Measurements from ENCODE around the gene SMARCAD1. TPM values are rescaled to one million over a fixed set of nuclear protein-coding genes. Genes with fewer than 3 reads are reported as not detected.

SMARCAD1 gene
- total RNA-seq, 3 donors from 2014 or later (not counting 1 experiment from before 2014, with no cell fraction given) = 15.5 to 20.3 (median 15.9) TPM

DNA sequence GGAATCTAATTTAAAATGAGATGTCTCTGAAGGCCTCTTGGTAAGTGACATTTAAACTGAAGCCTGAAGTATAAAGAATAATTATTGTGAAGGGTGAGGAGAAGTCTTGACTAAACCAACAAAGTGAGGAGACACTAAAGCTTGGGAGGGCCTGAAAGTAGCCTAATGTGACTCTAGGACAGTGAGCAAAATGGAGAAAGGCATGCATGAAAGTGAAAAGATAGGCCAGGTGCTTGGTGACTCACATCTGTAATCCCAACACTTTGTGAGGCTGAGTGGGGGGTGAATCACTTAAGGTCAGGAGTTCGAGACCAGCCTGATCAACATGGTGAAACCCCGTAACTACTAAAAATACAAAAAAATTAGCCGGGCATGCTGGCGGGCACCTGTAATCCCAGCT lies 46.9 kb upstream of the SMARCAD1 start:
- no peaks in the 10 kb centered on the region for H3K36me3 Mint-ChIP-seq
- H3K4me1 Mint-ChIP-seq = no peaks in the 10 kb centered on the region
- ATAC-seq (no peak), DNase-seq (no peak)
- Histone ChIP-seq H3K27ac (ENCODE audit: low read length) (no peak overlapping the region), H3K36me3 (ENCODE audit: control insufficient read depth, insufficient read depth, low read length) (no peaks in the 10 kb centered on the region), H3K9me3 (ENCODE audit: control insufficient read depth, insufficient read depth, low read length) (no peaks in the 10 kb centered on the region), H3K4me1 (ENCODE audit: control insufficient read depth, insufficient read depth, low read length) (no peaks in the 10 kb centered on the region), H3K4me3 (ENCODE audit: low read length) (no peak overlapping the region), H3K27me3 (ENCODE audit: control insufficient read depth, insufficient read depth, low read length) (no peaks in the 10 kb centered on the region)
- TF ChIP-seq, protein P1, sequence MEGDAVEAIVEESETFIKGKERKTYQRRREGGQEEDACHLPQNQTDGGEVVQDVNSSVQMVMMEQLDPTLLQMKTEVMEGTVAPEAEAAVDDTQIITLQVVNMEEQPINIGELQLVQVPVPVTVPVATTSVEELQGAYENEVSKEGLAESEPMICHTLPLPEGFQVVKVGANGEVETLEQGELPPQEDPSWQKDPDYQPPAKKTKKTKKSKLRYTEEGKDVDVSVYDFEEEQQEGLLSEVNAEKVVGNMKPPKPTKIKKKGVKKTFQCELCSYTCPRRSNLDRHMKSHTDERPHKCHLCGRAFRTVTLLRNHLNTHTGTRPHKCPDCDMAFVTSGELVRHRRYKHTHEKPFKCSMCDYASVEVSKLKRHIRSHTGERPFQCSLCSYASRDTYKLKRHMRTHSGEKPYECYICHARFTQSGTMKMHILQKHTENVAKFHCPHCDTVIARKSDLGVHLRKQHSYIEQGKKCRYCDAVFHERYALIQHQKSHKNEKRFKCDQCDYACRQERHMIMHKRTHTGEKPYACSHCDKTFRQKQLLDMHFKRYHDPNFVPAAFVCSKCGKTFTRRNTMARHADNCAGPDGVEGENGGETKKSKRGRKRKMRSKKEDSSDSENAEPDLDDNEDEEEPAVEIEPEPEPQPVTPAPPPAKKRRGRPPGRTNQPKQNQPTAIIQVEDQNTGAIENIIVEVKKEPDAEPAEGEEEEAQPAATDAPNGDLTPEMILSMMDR (IDR thresholded peaks at IDR 0.05) = no peak
- no peak overlapping the region for H3K4me3 Mint-ChIP-seq
- WGBS (ENCODE audit: insufficient coverage) = 87% methylated on average over 3 of the region's 4 CpGs
- no peaks in the 10 kb centered on the region for H3K9me3 Mint-ChIP-seq
- intact Hi-C loops (cut with micrococcal nuclease) = no loop called here
- no peak overlapping the region for H3K27ac Mint-ChIP-seq
- no peaks in the 10 kb centered on the region for H3K27me3 Mint-ChIP-seq (ENCODE audit: low read depth in 2 of 2)

DNA sequence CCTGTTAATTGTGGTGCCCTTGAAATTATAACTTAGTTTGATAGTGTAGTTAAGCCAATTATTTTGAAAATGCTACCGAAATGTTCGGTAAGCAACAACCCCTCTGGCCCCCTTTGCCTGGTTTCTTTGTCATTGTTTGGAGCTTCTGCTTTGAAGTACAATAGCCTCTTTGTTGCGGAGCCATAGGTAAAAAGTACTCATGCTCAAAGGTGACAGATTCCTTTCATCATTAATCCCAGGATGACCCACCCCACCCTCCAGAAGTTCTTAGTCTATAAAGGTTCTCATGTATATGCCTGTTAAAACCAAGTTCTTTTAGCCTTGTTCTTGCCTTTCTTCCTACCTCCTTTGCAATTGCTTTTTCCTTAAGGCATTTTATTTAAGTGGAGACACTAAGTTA lies 42.4 kb upstream of the SMARCAD1 start:
- ATAC-seq (no peak), DNase-seq (no peak)
- Mint-ChIP-seq H3K4me1 (no peaks in the 10 kb centered on the region), H3K27me3 (ENCODE audit: low read depth in 2 of 2) (no peaks in the 10 kb centered on the region), H3K4me3 (no peak overlapping the region), H3K36me3 (no peaks in the 10 kb centered on the region), H3K27ac (no peak overlapping the region), H3K9me3 (peaks cover 0 to 2% of the 10 kb centered on the region in 2 donors)
- 93% methylated on average over 3 of the region's 3 CpGs for WGBS (ENCODE audit: insufficient coverage)
- Histone ChIP-seq H3K36me3 (ENCODE audit: control insufficient read depth, insufficient read depth, low read length) (no peaks in the 10 kb centered on the region), H3K27me3 (ENCODE audit: control insufficient read depth, insufficient read depth, low read length) (no peaks in the 10 kb centered on the region), H3K4me1 (ENCODE audit: control insufficient read depth, insufficient read depth, low read length) (peaks cover 1% of the 10 kb centered on the region), H3K9me3 (ENCODE audit: control insufficient read depth, insufficient read depth, low read length) (no peaks in the 10 kb centered on the region), H3K4me3 (ENCODE audit: low read length) (no peak overlapping the region), H3K27ac (ENCODE audit: low read length) (no peak overlapping the region)
- TF ChIP-seq, protein P1 (IDR thresholded peaks at IDR 0.05) = no peak
- intact Hi-C loops (cut with micrococcal nuclease) = no loop called here

DNA sequence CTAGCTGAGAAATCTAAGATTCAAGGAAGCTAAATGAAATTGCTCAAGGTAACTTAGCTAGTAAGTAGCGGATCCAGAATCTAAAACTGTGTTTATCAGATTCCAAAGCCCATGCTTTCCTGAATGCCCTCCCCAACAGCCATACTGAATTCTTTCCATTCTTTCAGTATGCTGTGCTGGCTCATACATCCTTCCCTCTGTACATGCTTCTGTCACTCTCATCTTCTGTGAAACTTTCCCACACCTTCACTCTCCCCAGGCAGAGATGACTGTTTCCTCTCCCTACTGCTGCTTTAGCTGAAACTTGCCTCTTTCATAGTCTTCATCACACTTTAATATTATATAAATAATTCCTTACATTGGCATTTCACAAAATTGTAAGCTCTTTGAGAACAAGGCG lies 39.3 kb upstream of the SMARCAD1 start:
- H3K4me3 Mint-ChIP-seq = no peak overlapping the region

More for the DNA sequence above, 39.3 kb upstream of the SMARCAD1 start:
- no peak for ATAC-seq
- TF ChIP-seq, protein P1 (IDR thresholded peaks at IDR 0.05) = no peak
- H3K27ac ChIP-seq (ENCODE audit: low read length) = no peak overlapping the region
- DNase-seq = no peak
- H3K36me3 ChIP-seq (ENCODE audit: control insufficient read depth, insufficient read depth, low read length) = no peaks in the 10 kb centered on the region
- no peak overlapping the region for H3K4me3 ChIP-seq (ENCODE audit: low read length)
- Mint-ChIP-seq H3K36me3 (no peaks in the 10 kb centered on the region), H3K4me1 (peaks cover 4 to 6% of the 10 kb centered on the region in 2 donors), H3K27me3 (ENCODE audit: low read depth in 2 of 2) (no peaks in the 10 kb centered on the region), H3K9me3 (peaks cover 0 to 4% of the 10 kb centered on the region in 2 donors), H3K27ac (no peak overlapping the region)
- H3K9me3 ChIP-seq (ENCODE audit: control insufficient read depth, insufficient read depth, low read length) = no peaks in the 10 kb centered on the region
- intact Hi-C loops (cut with micrococcal nuclease) = no loop called here
- WGBS (ENCODE audit: insufficient coverage) = 83% methylated on average over 2 of the region's 2 CpGs
- H3K27me3 ChIP-seq (ENCODE audit: control insufficient read depth, insufficient read depth, low read length) = no peaks in the 10 kb centered on the region
- H3K4me1 ChIP-seq (ENCODE audit: control insufficient read depth, insufficient read depth, low read length) = peaks cover 6% of the 10 kb centered on the region
